ENCODE data around the gene STAB2.

STAB2 gene

GRCh38 chr12:103697971-103698751, 111.1 kb downstream of the STAB2 start:
- TF ChIP-seq SIN3A (IDR thresholded peaks at IDR 0.05; ENCODE audit: borderline replicate concordance, insufficient read depth, low read length) (no peak), POLR2AphosphoS5 (IDR thresholded peaks at IDR 0.05; ENCODE audit: low read depth, low read length) (no peak), FOXP2 (optimal IDR thresholded peaks at IDR 0.05; ENCODE audit: borderline replicate concordance, extremely low read depth, extremely low read length, insufficient read depth) (no peak), TAF1 (IDR thresholded peaks at IDR 0.05; ENCODE audit: borderline replicate concordance, insufficient read depth, low read length) (no peak)
- TF ChIP-seq, protein P1, sequence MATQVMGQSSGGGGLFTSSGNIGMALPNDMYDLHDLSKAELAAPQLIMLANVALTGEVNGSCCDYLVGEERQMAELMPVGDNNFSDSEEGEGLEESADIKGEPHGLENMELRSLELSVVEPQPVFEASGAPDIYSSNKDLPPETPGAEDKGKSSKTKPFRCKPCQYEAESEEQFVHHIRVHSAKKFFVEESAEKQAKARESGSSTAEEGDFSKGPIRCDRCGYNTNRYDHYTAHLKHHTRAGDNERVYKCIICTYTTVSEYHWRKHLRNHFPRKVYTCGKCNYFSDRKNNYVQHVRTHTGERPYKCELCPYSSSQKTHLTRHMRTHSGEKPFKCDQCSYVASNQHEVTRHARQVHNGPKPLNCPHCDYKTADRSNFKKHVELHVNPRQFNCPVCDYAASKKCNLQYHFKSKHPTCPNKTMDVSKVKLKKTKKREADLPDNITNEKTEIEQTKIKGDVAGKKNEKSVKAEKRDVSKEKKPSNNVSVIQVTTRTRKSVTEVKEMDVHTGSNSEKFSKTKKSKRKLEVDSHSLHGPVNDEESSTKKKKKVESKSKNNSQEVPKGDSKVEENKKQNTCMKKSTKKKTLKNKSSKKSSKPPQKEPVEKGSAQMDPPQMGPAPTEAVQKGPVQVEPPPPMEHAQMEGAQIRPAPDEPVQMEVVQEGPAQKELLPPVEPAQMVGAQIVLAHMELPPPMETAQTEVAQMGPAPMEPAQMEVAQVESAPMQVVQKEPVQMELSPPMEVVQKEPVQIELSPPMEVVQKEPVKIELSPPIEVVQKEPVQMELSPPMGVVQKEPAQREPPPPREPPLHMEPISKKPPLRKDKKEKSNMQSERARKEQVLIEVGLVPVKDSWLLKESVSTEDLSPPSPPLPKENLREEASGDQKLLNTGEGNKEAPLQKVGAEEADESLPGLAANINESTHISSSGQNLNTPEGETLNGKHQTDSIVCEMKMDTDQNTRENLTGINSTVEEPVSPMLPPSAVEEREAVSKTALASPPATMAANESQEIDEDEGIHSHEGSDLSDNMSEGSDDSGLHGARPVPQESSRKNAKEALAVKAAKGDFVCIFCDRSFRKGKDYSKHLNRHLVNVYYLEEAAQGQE (IDR thresholded peaks at IDR 0.05; ENCODE audit: insufficient read depth in 1 of 2, low read depth in 2 of 2, low read length in 2 of 2) = no peak

DNA sequence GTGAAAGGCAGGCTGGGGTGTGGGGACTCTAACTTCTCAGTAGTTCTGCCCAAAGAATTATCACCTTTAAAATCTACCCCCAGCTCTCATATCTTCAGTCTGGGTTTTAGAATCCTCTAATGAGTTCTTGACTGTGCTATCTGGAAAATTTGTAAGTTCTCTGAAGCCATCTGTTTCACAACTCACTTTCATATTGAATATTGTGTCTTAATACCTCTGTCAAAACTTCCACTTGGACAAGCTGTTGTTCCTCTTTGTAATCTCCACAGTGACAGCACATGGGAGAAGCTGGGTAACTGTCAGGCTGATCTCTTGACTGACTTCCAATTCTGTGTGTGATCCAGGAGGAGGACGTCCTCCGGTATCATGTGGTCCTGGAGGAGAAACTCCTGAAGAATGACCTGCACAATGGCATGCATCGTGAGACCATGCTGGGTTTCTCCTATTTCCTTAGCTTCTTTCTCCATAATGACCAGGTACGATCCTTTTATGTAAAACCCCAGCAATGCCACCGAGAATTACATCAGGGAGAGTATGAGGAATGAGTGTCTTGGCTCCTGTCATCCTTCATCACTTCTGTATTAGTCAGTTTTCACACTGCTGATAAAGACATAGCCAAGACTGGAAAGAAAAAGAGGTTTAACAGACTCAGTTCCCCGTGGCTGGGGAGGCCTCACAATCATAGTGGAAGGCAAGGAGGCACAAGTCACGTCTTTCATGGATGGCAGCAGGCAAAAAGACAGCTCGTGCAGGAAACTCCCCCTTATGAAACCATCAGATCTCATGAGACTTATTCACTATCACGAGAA, 111.9 kb downstream of the STAB2 start:
- no peak for TF ChIP-seq FOXP2 (optimal IDR thresholded peaks at IDR 0.05; ENCODE audit: borderline replicate concordance, extremely low read depth, extremely low read length, insufficient read depth)
- no peak for TF ChIP-seq SIN3A (IDR thresholded peaks at IDR 0.05; ENCODE audit: borderline replicate concordance, insufficient read depth, low read length)
- TF ChIP-seq TAF1 (IDR thresholded peaks at IDR 0.05; ENCODE audit: borderline replicate concordance, insufficient read depth, low read length) = no peak
- TF ChIP-seq, protein P1 (IDR thresholded peaks at IDR 0.05; ENCODE audit: insufficient read depth in 1 of 2, low read depth in 2 of 2, low read length in 2 of 2) = no peak
- no peak for TF ChIP-seq POLR2AphosphoS5 (IDR thresholded peaks at IDR 0.05; ENCODE audit: low read depth, low read length)

DNA sequence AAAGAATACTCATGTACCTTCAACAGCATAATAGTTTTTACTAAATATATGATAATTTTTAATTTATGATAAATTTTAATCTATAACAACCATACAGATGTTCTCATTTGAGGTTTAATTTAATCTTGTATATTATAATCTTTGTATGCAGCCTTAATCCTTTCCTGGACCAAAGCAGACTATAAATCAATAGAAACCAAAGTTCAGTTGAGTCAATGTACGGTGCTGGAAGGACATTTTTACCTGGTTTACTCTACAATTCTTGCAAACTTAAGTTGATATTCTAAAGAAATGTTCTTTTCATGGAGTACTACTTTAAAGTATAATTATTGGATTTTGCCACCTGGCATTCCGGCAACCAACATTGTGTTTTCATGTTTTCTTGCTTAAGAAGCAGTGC, 118.0 kb downstream of the STAB2 start:
- TF ChIP-seq TAF1 (IDR thresholded peaks at IDR 0.05; ENCODE audit: borderline replicate concordance, insufficient read depth, low read length) (no peak), FOXP2 (optimal IDR thresholded peaks at IDR 0.05; ENCODE audit: borderline replicate concordance, extremely low read depth, extremely low read length, insufficient read depth) (no peak)
- TF ChIP-seq, protein P1 (IDR thresholded peaks at IDR 0.05; ENCODE audit: insufficient read depth in 1 of 2, low read depth in 2 of 2, low read length in 2 of 2) = no peak

DNA sequence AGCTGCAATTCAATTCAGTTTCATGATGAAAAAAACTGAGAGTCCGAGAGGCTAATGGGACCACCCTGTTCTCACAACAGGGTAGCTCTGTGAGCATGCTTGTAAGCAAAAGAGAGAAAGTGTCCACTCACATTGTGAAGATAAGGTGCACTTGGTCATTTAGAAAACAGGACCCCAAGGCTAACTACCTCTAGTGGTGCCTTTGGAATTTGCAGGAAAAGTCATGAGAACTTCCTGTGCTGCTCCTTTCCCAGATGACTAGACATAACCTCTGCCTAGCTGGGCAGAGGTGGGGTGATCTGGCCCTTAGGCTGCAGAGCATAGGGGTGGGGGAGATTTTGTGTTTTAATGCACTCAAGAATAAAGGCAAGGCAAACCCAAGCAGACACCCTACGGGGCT, 118.9 kb downstream of the STAB2 start:
- TF ChIP-seq SIN3A (IDR thresholded peaks at IDR 0.05; ENCODE audit: borderline replicate concordance, insufficient read depth, low read length) (no peak), POLR2AphosphoS5 (IDR thresholded peaks at IDR 0.05; ENCODE audit: low read depth, low read length) (no peak), TAF1 (IDR thresholded peaks at IDR 0.05; ENCODE audit: borderline replicate concordance, insufficient read depth, low read length) (no peak)
- TF ChIP-seq, protein P1 (IDR thresholded peaks at IDR 0.05; ENCODE audit: insufficient read depth in 1 of 2, low read depth in 2 of 2, low read length in 2 of 2) = no peak
